ENCODE measurements around the gene TMEM151B. TPM values are rescaled to one million over a fixed set of nuclear protein-coding genes. Genes with fewer than 3 reads are reported as not detected.

The TMEM151B gene
- total and polyA plus RNA-seq, 9 of the 15 experiments (the other 6 are each of a cell fraction or from before 2014, with no cell fraction given): not detected

DNA sequence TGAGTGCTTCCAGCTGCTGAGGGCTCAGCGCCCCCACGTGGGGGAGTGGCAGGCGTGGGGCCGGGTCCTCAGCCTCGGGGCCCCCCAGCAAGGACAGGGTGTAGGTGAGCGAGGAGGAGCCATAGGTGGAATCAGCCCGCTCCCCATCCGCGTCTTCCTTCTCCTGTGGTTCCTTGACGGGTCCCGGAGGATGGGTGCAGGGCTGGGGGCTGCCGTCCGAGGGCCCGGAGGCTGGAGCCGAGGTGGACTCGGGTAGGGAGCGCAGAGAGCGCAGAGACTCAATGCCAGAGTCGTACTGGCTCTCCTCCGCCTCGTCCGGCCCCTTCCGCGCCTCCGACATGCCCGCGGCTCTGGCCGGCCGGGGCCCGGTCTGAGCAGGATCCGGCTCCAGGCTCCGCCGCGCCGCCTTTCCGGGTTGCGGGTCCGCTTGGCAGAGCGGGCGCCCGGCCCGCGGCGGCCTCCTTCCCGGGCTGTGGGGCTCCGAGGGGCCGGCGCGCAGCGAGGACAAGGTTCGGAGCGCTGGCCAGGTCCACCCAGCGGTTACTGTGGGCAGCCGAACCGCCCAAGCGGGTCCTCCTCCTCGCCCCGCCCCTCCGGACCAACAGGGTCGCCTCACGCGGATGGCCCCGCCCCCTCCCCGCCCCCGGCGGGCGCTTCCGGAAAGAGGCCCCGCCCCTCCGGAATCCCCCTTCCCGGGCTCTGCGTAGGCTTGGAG, 5.1 kb upstream of the TMEM151B start, which contains the start of gene NFKBIE (continued):
- TF ChIP-seq, protein P1, sequence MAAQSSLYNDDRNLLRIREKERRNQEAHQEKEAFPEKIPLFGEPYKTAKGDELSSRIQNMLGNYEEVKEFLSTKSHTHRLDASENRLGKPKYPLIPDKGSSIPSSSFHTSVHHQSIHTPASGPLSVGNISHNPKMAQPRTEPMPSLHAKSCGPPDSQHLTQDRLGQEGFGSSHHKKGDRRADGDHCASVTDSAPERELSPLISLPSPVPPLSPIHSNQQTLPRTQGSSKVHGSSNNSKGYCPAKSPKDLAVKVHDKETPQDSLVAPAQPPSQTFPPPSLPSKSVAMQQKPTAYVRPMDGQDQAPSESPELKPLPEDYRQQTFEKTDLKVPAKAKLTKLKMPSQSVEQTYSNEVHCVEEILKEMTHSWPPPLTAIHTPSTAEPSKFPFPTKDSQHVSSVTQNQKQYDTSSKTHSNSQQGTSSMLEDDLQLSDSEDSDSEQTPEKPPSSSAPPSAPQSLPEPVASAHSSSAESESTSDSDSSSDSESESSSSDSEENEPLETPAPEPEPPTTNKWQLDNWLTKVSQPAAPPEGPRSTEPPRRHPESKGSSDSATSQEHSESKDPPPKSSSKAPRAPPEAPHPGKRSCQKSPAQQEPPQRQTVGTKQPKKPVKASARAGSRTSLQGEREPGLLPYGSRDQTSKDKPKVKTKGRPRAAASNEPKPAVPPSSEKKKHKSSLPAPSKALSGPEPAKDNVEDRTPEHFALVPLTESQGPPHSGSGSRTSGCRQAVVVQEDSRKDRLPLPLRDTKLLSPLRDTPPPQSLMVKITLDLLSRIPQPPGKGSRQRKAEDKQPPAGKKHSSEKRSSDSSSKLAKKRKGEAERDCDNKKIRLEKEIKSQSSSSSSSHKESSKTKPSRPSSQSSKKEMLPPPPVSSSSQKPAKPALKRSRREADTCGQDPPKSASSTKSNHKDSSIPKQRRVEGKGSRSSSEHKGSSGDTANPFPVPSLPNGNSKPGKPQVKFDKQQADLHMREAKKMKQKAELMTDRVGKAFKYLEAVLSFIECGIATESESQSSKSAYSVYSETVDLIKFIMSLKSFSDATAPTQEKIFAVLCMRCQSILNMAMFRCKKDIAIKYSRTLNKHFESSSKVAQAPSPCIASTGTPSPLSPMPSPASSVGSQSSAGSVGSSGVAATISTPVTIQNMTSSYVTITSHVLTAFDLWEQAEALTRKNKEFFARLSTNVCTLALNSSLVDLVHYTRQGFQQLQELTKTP (IDR thresholded peaks at IDR 0.05; ENCODE audit: low read depth in 1 of 2, partially characterized antibody in 2 of 2): no peak
- TF ChIP-seq, protein P2, sequence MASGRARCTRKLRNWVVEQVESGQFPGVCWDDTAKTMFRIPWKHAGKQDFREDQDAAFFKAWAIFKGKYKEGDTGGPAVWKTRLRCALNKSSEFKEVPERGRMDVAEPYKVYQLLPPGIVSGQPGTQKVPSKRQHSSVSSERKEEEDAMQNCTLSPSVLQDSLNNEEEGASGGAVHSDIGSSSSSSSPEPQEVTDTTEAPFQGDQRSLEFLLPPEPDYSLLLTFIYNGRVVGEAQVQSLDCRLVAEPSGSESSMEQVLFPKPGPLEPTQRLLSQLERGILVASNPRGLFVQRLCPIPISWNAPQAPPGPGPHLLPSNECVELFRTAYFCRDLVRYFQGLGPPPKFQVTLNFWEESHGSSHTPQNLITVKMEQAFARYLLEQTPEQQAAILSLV (tag; IDR thresholded peaks at IDR 0.05): no peak
- no peak for TF ChIP-seq PHB (CRISPR knock-in tag; IDR thresholded peaks at IDR 0.05)
- no peak for TF ChIP-seq POLR2B (IDR thresholded peaks at IDR 0.05; ENCODE audit: low read depth, partially characterized antibody)
- TF ChIP-seq TAL1 (IDR thresholded peaks at IDR 0.05): no peak
- TF ChIP-seq SMAD1 (IDR thresholded peaks at IDR 0.05; ENCODE audit: low read depth, low read length, partially characterized antibody): no peak
- TF ChIP-seq, protein P3, sequence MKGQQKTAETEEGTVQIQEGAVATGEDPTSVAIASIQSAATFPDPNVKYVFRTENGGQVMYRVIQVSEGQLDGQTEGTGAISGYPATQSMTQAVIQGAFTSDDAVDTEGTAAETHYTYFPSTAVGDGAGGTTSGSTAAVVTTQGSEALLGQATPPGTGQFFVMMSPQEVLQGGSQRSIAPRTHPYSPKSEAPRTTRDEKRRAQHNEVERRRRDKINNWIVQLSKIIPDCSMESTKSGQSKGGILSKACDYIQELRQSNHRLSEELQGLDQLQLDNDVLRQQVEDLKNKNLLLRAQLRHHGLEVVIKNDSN (CRISPR knock-in tag; IDR thresholded peaks at IDR 0.05): peak; percentile 65
- TF ChIP-seq BRD4 (IDR thresholded peaks at IDR 0.05): no peak
- TF ChIP-seq NR2C1 (IDR thresholded peaks at IDR 0.05): no peak
- TF ChIP-seq NR2C1 (tag; IDR thresholded peaks at IDR 0.05): no peak
- TF ChIP-seq HNRNPL (IDR thresholded peaks at IDR 0.05; ENCODE audit: low read depth, low read length): peak; percentile 64; the same call in 1 of the 2 replicates
- no peak for TF ChIP-seq ZFP1 (CRISPR knock-in tag; IDR thresholded peaks at IDR 0.05)
- TF ChIP-seq PCBP1 (IDR thresholded peaks at IDR 0.05; ENCODE audit: low read depth, low read length, poor library complexity, severe bottlenecking): peak; percentile 35
- peak; percentile 68 for TF ChIP-seq HNRNPLL (IDR thresholded peaks at IDR 0.05; ENCODE audit: low read depth, low read length, poor library complexity, severe bottlenecking)
- no peak for TF ChIP-seq NCOA2 (IDR thresholded peaks at IDR 0.05; ENCODE audit: partially characterized antibody in 2 of 2)
- no peak for TF ChIP-seq ZFPM2 (CRISPR knock-in tag; IDR thresholded peaks at IDR 0.05)
- TF ChIP-seq PHF21A (IDR thresholded peaks at IDR 0.05; ENCODE audit: borderline replicate concordance, low read depth): peak; percentile 89
- TF ChIP-seq SOX6 (IDR thresholded peaks at IDR 0.05): no peak
- TF ChIP-seq, protein P4, sequence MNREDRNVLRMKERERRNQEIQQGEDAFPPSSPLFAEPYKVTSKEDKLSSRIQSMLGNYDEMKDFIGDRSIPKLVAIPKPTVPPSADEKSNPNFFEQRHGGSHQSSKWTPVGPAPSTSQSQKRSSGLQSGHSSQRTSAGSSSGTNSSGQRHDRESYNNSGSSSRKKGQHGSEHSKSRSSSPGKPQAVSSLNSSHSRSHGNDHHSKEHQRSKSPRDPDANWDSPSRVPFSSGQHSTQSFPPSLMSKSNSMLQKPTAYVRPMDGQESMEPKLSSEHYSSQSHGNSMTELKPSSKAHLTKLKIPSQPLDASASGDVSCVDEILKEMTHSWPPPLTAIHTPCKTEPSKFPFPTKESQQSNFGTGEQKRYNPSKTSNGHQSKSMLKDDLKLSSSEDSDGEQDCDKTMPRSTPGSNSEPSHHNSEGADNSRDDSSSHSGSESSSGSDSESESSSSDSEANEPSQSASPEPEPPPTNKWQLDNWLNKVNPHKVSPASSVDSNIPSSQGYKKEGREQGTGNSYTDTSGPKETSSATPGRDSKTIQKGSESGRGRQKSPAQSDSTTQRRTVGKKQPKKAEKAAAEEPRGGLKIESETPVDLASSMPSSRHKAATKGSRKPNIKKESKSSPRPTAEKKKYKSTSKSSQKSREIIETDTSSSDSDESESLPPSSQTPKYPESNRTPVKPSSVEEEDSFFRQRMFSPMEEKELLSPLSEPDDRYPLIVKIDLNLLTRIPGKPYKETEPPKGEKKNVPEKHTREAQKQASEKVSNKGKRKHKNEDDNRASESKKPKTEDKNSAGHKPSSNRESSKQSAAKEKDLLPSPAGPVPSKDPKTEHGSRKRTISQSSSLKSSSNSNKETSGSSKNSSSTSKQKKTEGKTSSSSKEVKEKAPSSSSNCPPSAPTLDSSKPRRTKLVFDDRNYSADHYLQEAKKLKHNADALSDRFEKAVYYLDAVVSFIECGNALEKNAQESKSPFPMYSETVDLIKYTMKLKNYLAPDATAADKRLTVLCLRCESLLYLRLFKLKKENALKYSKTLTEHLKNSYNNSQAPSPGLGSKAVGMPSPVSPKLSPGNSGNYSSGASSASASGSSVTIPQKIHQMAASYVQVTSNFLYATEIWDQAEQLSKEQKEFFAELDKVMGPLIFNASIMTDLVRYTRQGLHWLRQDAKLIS (CRISPR knock-in tag; IDR thresholded peaks at IDR 0.05): peak; percentile 87

Data from K562 (cell line).